Astrocyte of the hippocampus (primary cell): ENCODE results near the gene IL10RB.
"Not testable (repeated sequence)": the region's sequence is repeated elsewhere in the genome, so short reads cannot be mapped to it uniquely, and the experiment has no call there.

ENCODE experiments used
- DNase-seq: peaks from one replicate; pipeline ENCODE4 v3.0.0; 2011; ENCODE audit warnings: low read depth, low spot score

Gene IL10RB

DNA sequence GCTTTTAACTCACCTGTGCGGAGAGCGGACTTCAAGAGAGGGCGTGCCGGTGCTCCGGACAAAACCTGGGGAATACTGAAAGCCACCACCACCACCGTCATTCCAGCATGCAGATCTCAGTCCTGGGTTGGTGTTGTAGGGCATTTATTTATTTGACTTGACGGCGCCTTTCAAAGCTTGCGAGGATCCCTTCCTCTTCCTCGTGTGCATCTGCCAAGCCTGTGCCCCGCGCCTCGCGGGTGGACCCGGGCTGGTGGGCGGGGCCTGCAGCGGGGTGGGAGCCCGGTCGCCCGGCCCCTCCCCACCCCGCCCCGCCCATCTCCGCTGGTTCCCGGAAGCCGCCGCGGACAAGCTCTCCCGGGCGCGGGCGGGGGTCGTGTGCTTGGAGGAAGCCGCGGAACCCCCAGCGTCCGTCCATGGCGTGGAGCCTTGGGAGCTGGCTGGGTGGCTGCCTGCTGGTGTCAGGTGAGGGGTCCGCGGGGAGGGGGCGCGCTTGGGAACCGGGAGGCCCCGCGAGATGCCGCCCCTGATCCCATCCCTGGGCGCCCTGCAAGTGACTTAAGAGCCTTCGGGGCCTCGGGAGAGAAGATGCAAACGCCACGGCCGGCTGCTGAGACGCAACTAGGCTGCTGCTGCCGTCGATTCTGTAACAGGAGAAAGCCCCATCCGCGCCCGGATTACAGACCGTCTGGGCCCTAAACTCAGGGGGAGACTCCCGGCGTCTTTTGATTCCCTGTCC lies at the start of gene IL10RB:
IL10RB (plus strand) TSS at position 318 of the 739 bp plus-strand sequence; CDS start at position 417, 99 bp downstream.
- peak; percentile 82 for DNase-seq

DNA sequence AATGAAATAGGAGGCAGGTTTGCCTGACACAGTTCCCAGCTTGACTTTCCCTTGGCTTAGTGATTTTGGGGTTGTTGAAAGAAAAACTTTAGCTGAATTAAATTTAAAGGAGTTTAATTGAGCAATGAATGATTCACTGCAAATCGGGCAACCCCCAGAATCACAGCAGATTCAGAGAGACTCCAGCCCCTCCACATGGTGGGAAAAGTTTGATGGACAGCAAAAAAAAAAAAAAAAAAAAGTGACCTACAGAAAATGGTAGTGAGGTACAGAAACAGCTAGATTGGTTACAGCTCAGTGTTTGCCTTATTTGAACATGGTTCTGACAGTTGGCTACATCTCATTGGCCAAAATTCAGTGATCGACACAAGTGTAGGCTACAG lies 49.0 kb upstream of the IL10RB start:
- DNase-seq: no peak

DNA sequence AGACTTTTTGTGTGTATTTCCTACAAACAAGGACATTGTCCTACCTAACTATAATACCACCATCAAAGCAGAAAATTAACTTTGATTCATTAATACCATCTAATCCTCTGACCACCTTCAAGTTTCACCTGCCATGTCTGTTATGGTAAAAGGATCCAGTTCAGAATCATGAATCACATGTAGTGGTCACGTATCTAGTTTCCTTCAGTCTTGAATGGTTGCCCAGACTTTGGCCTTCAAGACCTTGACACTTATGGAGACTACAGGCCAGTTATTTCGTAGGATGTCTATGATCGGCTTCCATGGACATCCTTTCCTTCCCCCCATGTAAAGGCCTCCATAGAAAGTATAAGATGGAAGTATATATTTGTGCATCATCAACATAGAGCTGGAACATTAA lies 46.9 kb upstream of the IL10RB start:
- DNase-seq: no peak

DNA sequence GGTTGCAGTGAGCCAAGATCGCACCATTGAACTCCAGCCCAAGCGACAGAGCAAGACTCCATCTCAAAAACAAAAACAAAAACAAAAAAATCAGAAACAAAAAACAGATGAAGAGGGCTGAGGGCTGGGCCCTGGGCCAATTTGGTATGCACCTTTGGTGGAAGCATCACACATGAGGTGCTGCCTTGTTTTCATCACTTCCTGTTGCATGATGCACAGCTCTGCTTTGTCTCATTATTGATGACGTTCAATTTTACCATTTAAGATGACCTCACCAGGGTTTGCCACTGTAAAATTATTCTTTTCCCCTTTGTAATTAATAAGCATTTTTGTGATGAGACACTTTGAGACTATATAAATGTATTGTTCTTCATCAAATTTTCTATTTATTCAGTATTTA lies 46.2 kb upstream of the IL10RB start:
- DNase-seq: no peak

DNA sequence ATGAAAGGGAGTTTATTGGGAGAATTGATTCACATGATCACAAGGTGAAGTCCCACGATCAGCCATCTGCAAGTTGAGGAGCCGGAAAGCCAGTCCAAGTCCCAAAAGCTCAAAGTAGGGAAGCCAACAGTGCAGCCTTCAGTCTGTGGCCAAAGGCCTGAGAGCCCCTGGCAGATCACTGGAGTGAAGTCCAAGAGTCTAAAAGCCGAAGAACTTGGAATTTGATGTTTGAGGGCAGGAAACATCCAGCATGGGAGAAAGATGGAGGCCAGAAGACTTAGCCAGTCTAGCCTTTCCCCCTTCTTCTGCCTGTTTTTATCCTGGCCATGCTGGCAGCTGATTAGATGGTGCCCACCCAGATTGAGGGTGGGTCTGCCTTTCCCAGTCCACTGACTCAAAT lies 40.8 kb upstream of the IL10RB start:
- not testable (repeated sequence) for DNase-seq

DNA sequence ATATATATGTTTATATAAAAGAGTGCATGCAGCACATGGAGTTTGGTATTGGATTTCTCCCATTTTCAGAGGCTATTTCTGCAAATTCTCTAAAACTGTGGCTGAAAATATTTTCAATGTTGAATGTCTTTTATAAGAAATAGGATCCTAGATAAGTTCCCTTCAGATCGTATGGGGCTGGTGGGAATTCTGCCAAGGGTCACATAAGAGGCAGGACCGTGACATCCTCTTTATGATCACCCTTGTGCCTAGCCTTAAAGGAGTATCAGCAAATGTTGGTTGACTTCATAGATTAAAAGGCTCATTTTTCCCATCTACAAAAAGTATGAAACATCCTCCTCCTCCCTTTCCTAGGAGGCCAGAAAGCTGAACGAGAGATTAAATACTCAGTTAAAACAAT lies 37.7 kb upstream of the IL10RB start:
- DNase-seq: no peak

DNA sequence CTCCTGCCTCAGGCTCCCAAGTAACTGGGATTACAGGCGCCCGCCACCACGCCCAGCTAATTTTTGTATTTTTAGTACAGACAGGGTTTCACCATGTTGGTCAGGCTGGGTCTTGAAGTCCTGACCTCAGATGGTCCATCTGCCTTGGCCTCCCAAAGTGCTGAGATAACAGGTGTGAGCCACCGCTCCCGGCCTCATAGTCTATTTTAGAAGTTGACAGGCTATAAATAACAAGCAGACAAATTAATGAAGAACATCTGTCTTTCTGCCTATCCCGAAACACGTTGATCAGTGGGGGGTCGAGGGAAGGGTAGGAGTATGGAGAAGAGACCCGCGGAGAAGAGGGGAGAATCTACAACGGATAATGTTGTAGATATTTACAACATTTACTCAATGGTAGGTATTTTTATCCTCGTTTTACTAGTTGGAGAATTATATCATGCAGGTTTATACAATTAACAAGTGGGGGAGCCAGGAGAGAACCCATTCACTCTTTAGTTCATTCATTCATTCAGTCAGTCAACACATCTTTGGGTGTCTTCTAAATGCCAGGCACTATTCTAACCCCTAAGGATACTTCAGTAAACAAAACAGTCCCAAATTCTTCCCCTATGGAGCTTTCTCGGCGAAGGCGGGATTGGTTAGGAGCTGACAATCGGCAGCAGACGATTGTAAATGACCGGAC lies 36.9 kb upstream of the IL10RB start:
- DNase-seq: no peak

DNA sequence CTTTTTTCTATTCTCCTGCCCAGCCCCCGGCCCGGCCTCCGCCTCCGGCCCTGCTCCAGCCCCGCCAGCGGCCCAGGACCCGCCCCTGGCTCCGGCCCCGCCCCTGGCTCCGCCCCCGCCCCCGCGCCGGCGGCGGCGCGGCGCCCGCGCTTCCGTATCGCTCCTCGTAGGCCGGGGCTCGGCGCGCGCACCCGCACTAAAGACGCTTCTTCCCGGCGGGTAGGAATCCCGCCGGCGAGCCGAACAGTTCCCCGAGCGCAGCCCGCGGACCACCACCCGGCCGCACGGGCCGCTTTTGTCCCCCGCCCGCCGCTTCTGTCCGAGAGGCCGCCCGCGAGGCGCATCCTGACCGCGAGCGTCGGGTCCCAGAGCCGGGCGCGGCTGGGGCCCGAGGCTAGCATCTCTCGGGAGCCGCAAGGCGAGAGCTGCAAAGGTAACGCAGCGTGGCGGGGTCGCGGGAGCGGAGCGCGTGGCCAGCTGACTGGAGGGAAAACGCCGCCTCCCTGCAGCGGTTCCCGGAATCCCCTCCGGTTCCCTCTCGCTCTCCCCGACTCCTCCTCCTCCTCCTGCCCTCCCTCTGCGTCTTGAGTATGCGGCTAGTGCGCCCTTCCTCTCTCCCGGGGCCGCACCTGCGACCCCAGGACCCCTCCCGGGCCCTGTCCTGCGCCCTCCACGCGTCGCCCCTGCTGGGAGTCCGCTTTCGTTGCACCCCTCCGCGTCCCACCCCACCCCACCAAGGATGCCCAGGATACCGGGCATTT lies 36.2 kb upstream of the IL10RB start, which contains the start of gene IFNAR2:
IFNAR2 (plus strand) TSS at position 155 of the 761 bp plus-strand sequence. CDS start 11,985 bp downstream, outside the sequence.
- DNase-seq: peak; percentile 90

DNA sequence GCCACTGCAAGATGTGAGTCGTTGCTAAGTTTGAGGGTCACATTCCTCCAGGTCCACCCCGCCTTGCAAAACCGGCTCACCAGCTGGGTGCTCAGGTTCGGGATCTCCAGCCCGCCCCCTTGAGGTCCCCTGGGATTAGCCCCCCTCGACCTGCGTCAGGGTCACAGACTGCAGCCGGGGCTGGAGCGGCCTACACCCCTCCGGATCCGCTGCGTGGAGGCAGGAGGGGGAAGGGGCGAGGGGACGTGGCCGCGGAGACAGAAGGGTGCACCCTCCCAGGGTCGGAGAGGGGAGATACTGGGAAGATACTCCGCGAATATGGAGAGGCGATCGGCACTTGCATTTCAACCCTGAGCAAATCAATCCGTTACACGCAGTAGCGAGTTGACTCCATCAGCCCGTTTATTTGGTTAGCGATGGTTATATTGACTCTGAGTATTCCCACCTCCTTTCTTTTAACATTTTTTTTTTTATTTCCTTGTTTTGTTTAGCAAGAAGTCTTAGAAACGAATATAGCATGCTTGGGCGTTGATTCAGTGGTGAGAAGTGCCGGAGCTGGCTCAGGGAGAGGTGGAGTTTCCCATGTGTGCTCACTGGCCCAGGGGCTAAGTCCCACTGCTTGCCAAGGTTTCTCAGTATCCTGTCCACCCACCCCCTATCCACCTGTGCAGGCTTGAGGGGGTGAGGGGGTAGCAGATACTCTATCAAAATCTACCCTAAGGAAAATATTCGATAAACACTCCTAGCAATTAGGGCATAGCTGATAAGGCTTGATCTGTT lies 35.4 kb upstream of the IL10RB start:
- peak; percentile 76 for DNase-seq

DNA sequence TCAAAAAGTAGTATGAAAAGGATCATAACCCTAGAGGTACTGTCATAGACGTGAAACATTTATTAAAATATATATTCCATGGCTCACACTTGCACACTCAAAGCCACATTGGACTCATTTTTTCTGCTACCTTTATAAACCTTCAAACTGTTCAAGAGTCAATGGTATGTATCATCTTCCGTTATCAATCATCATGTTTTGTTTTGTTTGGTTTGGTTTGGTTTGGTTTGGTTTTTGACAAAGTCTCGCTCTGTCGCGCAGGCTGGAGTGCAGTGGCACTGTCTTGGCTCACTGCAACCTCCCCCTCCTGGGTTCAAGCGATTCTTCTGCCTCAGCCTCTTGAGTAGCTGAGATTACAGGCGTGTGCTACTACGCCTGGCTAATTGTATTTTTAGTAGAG lies 34.6 kb upstream of the IL10RB start:
- DNase-seq: no peak

DNA sequence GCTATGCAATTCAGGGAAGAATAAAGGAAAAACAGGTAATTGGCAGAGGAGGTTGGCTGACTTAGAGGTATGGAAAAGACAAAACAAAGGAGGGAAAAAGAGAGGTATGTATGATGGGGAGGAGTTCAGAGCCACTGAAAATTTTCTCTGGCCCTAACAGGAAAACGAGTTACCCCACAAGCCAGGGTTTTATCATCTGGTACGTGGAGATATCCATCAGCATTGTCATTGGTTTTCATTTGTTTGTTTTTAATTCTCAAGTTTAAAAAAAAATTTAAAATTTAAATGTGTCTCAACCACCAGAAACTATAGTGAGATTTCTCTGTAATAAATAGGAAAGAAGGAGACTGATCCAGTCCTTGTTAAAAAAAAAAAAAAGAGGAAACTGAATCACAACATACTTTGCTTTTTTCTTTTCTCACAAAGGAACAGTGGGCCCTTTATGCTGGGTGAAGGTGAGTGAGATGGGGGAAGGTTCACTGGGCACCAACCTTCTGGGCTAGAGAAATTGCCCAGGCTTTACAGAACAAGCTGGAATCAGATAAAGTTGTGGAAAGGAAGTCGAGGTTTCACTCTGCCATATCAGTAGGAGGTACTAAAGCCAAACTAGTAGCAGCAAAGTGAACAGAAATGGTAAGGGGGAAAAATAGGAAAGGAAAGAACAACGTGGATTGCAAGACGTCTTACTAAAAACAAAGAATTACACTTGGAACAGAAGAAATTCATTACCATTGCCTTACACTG lies 33.7 kb upstream of the IL10RB start:
- DNase-seq: no peak

DNA sequence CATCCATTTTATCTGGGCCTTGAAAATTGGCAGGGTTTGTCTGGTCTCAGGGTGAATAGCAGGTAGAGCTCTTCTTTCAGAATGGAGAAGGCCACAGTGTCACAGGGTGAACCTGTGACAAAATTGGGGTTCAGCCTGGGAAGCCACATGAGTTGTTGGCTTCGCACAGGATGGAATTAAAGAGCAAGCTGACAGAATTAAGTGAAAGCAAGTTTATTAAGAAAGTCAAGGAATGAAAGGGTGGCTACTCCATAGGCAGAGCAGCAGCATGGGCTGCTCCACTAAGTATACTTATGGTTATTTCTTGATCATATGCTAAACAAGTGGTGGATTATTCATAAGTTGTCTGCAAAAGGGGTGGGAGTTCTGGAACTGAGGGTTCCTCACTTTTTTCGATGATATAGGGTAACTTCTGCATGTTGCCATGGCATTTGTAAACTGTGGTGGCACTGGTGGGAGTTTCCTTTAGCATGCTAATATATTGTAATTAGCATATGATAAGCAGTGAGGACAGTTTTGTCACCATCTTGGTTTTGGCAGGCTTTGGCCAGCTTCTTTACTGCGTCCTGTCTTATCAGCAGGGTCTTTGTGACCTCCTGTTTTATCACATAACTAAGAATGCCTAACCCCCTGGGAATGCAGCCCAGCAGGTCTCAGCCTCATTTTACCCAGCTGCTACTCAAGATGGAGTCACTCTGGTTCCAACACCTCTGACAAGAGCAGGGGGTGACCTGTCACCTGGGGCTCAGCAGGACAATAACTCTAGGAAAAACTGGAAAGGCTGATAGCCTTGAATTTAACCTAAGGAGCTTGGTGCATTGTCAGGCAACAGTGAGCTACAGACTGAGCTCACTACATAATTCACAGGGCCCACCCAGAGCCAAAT lies 31.3 kb upstream of the IL10RB start:
- DNase-seq: no peak

DNA sequence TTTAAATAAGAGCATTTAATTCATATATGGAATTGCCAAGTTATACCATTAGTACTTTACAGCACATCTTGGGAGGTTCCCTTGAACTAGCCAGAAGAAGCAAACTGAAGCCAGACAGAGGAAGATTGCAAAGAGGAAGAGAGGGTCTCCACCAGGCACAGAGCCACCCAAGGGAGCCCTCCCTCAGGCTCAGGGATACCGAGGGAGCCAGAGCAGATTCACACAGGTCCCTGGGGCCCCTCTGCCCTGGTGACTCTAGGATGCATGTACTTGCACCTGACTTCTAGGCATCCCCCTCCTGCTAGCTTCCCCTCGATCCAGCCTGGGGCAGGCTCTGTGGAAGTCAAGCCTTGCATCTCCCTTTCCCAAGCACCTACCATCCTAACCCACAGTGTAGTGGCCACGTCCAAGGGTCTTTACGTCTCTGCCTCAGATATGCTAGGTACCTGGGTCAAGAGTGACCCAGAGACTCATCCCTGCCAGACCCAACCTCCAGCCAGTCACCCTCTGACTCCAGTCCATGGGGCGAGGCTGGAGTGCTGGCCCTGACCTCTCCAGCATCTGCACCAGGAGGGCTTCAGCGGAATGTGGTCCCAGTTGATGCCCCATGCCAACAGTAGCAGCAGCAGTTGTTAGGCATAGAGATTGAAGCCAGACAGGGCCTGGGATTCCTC lies 30.0 kb upstream of the IL10RB start:
- no peak for DNase-seq

DNA sequence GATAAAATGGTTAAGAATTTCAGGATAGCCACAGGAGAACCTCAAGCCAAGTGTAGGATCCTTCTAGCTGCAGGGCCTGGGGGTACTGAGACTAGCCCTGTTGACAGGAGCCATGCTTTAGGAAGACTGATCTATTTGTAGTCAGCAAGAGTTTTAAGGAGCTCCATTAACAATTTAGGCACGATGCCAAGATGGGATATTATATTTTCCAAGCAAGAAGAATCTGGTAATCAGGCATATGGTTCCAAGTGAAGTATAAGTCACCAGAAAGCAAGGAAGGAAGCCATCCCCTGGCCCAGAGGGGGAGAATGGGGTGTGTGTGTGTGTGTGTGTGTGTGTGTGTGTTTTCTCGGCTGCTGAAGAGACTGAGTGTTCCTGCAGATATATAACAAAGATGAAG lies 29.4 kb upstream of the IL10RB start:
- no peak for DNase-seq

DNA sequence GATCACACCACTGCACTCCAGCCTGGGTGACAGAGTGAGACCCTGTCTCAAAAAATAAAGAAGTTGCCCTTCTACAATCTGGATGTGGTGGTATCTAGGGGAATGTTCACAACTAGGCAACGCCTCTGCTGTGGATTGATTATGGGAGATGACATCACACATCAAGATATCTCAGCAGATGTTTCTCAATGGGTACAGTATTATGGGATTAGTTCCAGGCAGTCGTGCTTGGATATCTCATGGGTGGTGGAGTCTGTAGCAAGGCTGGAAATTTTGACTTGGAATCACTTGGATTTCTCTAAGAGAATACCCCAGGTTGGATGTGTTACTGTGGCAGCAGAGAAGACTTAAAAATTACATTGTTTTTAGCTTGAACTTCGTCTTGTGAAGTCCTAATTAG lies 28.7 kb upstream of the IL10RB start:
- DNase-seq: no peak

DNA sequence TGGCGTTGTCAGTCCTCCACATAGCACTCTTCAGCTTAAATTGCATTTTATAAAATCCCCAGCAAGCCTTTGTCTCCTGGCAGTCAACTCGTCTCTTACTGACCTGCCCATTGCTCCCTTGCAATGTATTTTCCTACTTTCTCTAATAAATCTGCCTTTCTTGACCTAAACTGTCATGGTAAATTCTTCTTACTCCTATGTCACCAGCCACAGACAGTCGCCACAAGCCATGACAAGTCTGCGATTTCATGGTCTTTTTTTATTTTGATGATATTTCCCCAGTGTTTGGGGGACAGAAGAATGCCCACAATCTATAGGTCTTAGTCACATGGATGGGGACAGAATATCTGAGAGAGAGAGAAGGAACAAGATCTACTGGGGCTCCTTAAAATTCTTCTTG lies 28.0 kb upstream of the IL10RB start:
- DNase-seq: no peak

DNA sequence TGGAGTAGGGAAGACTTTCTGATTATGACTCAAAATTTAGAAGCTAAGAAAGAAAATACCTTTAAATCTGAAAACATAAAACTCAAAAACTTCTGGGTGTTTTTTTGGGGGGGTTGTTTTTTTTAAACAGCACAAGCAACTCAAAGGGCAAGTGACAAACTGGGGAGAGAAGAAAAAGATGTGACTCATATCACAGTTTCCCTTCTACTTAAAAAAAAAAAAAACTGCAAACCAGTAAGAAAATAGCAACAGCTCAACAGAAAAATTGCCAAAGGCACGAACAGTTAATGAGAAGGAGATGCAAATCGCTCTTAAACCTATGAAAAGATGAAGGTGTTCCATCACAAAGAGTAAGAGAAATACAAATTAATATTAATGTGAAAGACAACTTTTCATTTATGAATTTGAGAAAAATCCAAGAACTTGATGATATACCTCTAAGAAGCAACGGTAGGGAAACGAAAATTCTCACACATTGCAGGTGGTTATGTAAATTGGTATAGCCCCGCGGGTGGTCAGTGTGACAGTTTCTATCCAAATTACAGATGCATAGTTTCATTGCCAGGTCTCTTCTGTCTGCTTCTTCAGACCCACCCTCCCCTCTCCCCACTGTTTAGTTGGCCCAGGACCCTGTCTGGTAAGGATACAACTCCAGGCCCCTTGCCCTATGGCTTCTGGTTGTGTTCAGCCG lies 27.5 kb upstream of the IL10RB start:
- DNase-seq: no peak

DNA sequence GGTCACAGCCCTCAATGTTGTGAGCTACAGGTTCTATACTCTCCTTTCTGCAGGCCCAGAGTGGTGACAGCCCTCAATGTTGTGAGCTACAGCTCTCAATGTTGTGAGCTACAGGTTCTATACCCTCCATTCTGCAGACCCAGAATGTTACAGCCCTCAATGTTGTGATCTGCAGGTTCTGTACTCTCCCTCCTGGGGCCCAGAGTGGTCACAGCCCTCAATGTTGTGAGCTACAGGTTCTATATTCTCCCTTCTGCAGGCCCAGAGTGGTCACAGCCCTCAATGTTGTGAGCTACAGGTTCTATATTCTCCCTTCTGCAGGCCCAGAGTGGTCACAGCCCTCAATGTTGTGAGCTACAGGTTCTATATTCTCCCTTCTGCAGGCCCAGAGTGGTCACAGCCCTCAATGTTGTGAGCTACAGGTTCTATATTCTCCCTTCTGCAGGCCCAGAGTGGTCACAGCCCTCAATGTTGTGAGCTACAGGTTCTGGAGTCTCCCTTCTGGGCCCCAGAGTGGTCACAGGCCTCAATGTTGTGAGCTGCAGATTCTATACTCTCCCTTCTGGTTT lies 26.5 kb upstream of the IL10RB start:
- not testable (repeated sequence) for DNase-seq
